Immature natural killer cell (primary cell): ENCODE measurements around the gene CD276. TPM values are rescaled to one million over a fixed set of nuclear protein-coding genes. Genes with fewer than 3 reads are reported as not detected.
"Not testable (repeated sequence)": the region's sequence is repeated elsewhere in the genome, so short reads cannot be mapped to it uniquely, and the experiment has no call there.

Source experiments
- DNase-seq, 3 donors: peaks; one replicate each; pipeline ENCODE4 v3.0.0; 2022; ENCODE audit warnings: mixed read lengths in 1 of 3
- H3K27ac Mint-ChIP-seq, 6 donors: one replicate each; pipeline ENCODE4 v1.8.0; 2020; ENCODE audit warnings: mixed read lengths in 6 of 6, mild to moderate bottlenecking in 5 of 6, inconsistent platforms in 4 of 6, moderate library complexity in 3 of 6
- H3K27me3 Mint-ChIP-seq, 3 donors: one replicate each; pipeline ENCODE4 v1.8.0; 2020 to 2021; ENCODE audit warnings: low read depth in 3 of 3, mild to moderate bottlenecking in 3 of 3, mixed read lengths in 3 of 3, moderate library complexity in 3 of 3, inconsistent platforms in 1 of 3
- H3K36me3 Mint-ChIP-seq, 3 donors: one replicate each; pipeline ENCODE4 v1.8.0; 2020; ENCODE audit warnings: mixed read lengths in 3 of 3, inconsistent platforms in 2 of 3, mild to moderate bottlenecking in 2 of 3
- H3K4me1 Mint-ChIP-seq, 2 donors: one replicate each; pipeline ENCODE4 v1.8.0; 2020; ENCODE audit warnings: inconsistent platforms in 2 of 2, mild to moderate bottlenecking in 2 of 2, mixed read lengths in 2 of 2, moderate library complexity in 1 of 2
- H3K4me3 Mint-ChIP-seq, 5 donors: one replicate each; pipeline ENCODE4 v1.8.0; 2020; ENCODE audit warnings: mild to moderate bottlenecking in 5 of 5, mixed read lengths in 5 of 5, inconsistent platforms in 3 of 5, moderate library complexity in 3 of 5
- H3K9me3 Mint-ChIP-seq, 6 donors: one replicate each; pipeline ENCODE4 v1.8.0; 2020; ENCODE audit warnings: mild to moderate bottlenecking in 6 of 6, mixed read lengths in 6 of 6, inconsistent platforms in 4 of 6, moderate library complexity in 3 of 6
- polyA plus RNA-seq, 3 donors: library from polyadenylated mRNA; unstranded; fragments of 300-500 nt; fragmentation: Illumina TruSeq; gene quantifications; one replicate each; pipeline ENCODE4 v1.2.3, GENCODE V29; 2021

Gene CD276
- polyA plus RNA-seq, 3 donors from 2014 or later = not detected

DNA sequence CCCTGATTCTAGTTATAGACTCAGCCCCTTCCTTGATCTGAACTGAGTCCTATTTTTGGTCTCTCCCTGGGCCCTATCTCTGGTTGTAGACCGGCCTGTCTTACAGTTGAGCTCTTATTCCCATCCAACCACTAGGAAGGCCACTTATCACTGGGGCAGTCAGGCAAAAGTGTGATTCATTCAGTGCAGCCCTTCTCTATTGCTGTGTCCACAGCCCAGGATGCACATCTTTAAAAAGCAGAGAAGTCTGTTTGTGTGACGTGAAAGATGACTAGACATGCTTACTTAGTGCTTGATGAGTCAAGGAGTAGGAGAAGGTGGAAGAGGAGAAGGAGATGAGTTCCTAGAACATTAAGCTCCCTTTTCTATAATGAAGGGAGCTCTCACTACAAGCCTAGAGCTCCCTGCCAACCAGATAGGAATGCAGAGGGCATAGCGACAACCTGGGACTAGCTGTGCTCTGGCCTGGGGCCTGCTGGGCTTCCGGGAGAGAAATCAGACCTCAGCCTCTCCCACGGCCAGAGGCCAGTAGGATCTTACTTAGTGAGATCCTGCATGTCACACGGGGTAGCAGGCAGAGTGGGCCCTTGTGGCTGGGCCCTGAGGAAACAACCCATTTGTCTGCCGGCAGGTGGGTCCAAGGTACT lies 43.3 kb downstream of the CD276 start:
- Mint-ChIP-seq H3K27ac (no peak overlapping the region), H3K27me3 (peaks cover 2 to 10% (median 5%) of the 10 kb centered on the region in 3 donors), H3K4me1 (no peaks in the 10 kb centered on the region), H3K4me3 (no peak overlapping the region), H3K36me3 (no peaks in the 10 kb centered on the region), H3K9me3 (no peaks in the 10 kb centered on the region)
- DNase-seq = no peak

DNA sequence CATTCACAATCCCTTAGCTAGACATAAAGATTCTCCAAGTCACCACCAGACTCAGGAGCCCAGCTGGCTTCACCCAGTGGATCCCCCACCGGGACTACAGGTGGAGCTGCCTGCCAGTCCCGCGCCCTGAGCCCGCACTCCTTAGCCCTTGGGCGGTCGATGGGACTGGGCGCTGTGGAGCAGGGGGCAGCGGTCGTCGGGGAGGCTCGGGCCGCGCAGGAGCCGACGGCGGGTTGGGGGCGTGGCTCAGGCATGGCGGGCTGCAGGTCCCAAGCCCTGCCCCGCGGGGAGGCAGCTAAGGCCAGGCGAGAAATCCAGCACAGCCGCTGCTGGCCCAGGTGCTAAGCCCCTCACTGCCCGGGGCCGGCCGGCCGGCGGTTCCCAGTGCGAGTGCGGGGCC lies 47.9 kb downstream of the CD276 start:
- H3K27ac Mint-ChIP-seq, DNase-seq, H3K4me3 Mint-ChIP-seq, H3K4me1 Mint-ChIP-seq, H3K36me3 Mint-ChIP-seq, H3K9me3 Mint-ChIP-seq: not testable (repeated sequence)
- peaks cover 0 to 10% (median 3%) of the 10 kb centered on the region in 3 donors for H3K27me3 Mint-ChIP-seq

GRCh38 chr15:73732930-73733329 lies 48.7 kb downstream of the CD276 start:
- no peak for DNase-seq
- Mint-ChIP-seq H3K4me1 (no peaks in the 10 kb centered on the region), H3K4me3 (no peak overlapping the region), H3K36me3 (no peaks in the 10 kb centered on the region), H3K27me3 (peaks cover under 1 to 10% (median 3%) of the 10 kb centered on the region in 3 donors), H3K27ac (no peak overlapping the region), H3K9me3 (no peaks in the 10 kb centered on the region)

DNA sequence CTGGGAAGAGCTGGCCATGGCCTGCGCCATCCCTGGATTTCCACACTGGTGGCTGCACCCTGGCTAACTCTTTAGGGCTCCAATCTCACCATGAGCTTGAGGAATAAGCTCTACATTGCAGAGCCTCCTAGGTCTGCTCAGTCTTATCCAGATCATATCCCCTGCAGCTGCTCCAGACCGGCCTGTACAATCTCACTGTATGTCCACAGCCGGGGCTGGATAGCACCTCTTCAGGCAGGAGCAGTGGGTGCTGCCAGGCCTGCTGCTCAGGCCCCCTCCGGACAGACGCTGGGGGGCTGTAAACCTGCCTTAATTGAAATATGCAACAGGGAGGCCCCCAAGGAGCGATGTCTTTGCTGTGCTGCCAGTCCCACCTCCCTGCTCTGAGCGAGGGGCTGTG lies 53.4 kb downstream of the CD276 start:
- no peaks in the 10 kb centered on the region for H3K9me3 Mint-ChIP-seq
- H3K4me1 Mint-ChIP-seq = no peaks in the 10 kb centered on the region
- H3K27ac Mint-ChIP-seq = no peak overlapping the region
- H3K36me3 Mint-ChIP-seq = no peaks in the 10 kb centered on the region
- H3K27me3 Mint-ChIP-seq = peaks cover 3 to 12% (median 3%) of the 10 kb centered on the region in 3 donors
- no peak for DNase-seq
- no peak overlapping the region for H3K4me3 Mint-ChIP-seq

DNA sequence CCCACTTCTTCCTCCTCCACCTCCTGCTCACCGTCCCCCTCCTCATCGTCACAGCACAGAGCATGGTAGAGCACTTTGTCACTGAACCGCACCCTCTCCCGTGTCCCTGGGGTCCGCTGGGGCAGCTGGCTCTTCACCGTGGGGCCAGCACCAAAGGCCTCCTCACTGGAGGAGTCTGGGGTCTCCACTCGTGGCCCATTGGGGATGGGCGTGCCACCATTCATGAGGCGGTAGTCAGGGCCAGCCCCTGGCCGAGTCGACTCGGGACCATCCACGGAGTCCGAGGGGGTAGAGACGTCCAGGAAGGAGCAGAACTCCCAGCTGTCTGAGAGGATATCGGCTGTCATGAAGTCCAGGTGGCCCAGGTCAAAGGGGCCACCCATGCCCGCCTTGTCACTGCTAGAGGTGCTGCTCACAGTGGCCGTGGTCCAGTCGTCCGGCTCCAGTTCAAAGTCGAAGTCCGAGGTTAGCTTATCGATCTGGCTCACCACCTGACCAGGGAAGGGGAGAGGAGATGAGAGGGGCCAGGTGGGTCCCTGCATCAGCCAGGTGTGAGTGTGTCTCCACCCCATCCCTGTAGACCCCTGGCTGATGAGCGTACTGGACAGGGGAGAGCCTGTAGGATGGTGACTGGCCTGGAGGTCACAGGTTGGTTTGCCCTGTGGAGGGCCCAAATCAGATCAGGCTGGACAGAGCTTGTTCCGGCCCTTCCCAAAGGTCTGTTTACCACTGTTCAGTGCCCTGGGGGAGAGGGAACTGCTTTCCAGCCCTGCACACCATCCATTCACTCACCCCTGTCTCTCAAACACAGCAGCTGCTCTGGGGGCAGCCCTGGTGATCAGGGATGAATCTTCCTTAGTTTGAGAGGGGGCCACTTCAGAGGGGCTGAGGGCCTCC lies 56.2 kb downstream of the CD276 start:
- Mint-ChIP-seq H3K27ac (no peak overlapping the region), H3K4me1 (no peaks in the 10 kb centered on the region), H3K27me3 (peaks cover 5 to 9% (median 6%) of the 10 kb centered on the region in 3 donors), H3K4me3 (no peak overlapping the region), H3K9me3 (no peaks in the 10 kb centered on the region), H3K36me3 (no peaks in the 10 kb centered on the region)
- no peak for DNase-seq

GRCh38 chr15:73741321-73741836 lies 57.2 kb downstream of the CD276 start:
- no peaks in the 10 kb centered on the region for H3K4me1 Mint-ChIP-seq
- no peak overlapping the region for H3K4me3 Mint-ChIP-seq

DNA sequence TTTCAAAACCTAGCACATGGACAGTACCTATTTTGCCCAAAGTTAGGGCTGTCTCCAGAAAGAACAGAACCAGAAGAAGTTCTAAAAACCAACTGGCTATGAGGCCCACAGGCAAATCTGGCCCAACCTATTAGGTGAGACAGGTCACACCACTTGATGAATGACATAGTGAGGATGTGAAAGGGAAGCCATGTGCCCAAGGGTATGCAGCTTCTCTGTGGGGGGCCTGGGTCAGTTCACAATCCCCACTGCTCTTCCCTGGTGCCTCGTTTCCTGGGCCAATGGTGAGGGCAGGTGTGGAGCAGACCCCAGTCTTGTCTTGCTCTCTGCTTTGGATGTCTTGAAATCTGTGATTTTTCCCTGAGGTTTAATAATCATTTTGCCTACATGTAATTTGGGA lies 60.1 kb downstream of the CD276 start:
- no peak overlapping the region for H3K4me3 Mint-ChIP-seq
- DNase-seq = no peak
- no peak overlapping the region for H3K27ac Mint-ChIP-seq
- H3K36me3 Mint-ChIP-seq = no peaks in the 10 kb centered on the region
- H3K4me1 Mint-ChIP-seq = no peaks in the 10 kb centered on the region
- H3K27me3 Mint-ChIP-seq = peaks cover 4 to 6% (median 5%) of the 10 kb centered on the region in 3 donors
- H3K9me3 Mint-ChIP-seq = no peaks in the 10 kb centered on the region

More at GRCh38 chr15:73741321-73741836, 57.2 kb downstream of the CD276 start:
- Mint-ChIP-seq H3K9me3 (no peaks in the 10 kb centered on the region), H3K36me3 (no peaks in the 10 kb centered on the region), H3K27ac (no peak overlapping the region), H3K27me3 (peaks cover 3 to 7% (median 5%) of the 10 kb centered on the region in 3 donors)
- no peak for DNase-seq

- no peak overlapping the region for H3K4me3 Mint-ChIP-seq
- no peak for DNase-seq
- no peaks in the 10 kb centered on the region for H3K9me3 Mint-ChIP-seq
- H3K27me3 Mint-ChIP-seq = peaks cover 4 to 8% (median 8%) of the 10 kb centered on the region in 3 donors
- H3K27ac Mint-ChIP-seq = no peak overlapping the region
- H3K4me1 Mint-ChIP-seq = no peaks in the 10 kb centered on the region
- H3K36me3 Mint-ChIP-seq = no peaks in the 10 kb centered on the region
These were observed 60.9 kb downstream of the CD276 start for GRCh38 chr15:73745073-73745472.

GRCh38 chr15:73746261-73746660 lies 62.1 kb downstream of the CD276 start:
- Mint-ChIP-seq H3K36me3 (no peaks in the 10 kb centered on the region), H3K4me1 (no peaks in the 10 kb centered on the region), H3K27me3 (peaks cover 4 to 17% (median 12%) of the 10 kb centered on the region in 3 donors), H3K27ac (no peak overlapping the region), H3K9me3 (no peaks in the 10 kb centered on the region), H3K4me3 (no peak overlapping the region)
- no peak for DNase-seq

- no peak for DNase-seq
- H3K27ac Mint-ChIP-seq = no peak overlapping the region
- H3K36me3 Mint-ChIP-seq = no peaks in the 10 kb centered on the region
- no peak overlapping the region for H3K4me3 Mint-ChIP-seq
- H3K27me3 Mint-ChIP-seq = peaks cover 6 to 17% (median 12%) of the 10 kb centered on the region in 3 donors
- H3K4me1 Mint-ChIP-seq = no peaks in the 10 kb centered on the region
- H3K9me3 Mint-ChIP-seq = no peaks in the 10 kb centered on the region
These were observed 62.7 kb downstream of the CD276 start for GRCh38 chr15:73746883-73747282.

DNA sequence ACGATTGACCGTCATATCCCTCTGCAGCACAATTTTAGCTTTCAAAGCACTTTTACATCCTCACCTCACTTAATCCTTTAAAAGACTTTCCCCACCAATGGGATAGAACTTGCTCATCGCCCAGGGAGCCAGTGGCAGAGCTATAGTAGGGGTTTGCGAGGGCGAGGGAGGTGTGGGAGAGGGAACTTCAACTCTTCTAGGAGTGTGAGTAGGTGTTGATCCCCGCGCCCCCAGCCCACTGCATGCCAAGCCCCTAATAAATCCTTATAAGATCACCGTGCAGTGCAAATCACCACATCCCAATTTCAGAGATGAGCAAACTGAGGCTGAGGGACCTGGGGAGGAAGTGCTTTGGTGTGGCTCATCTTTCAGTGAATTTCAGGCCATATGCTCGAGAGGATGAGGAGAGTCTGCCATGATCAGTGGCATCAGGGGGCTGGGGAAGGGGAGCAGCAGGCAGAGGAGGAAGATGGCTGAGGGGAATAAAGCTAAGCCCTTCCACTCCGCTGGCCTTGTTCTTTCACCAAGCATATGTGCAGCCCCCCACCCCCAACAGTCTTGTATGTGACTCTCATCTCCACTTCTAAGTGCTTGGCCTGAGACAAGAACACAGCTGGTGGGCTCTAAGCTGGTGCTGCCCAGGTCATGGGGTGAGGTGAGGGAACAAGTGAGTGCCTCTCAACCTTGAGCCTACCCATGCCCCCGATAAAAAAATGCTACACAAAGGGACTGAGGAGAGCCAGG lies 63.8 kb downstream of the CD276 start:
- no peaks in the 10 kb centered on the region for H3K9me3 Mint-ChIP-seq
- H3K27ac Mint-ChIP-seq = no peak overlapping the region
- H3K27me3 Mint-ChIP-seq = peaks cover 6 to 13% (median 12%) of the 10 kb centered on the region in 3 donors
- no peaks in the 10 kb centered on the region for H3K4me1 Mint-ChIP-seq
- DNase-seq = no peak
- no peak overlapping the region for H3K4me3 Mint-ChIP-seq
- H3K36me3 Mint-ChIP-seq = no peaks in the 10 kb centered on the region

DNA sequence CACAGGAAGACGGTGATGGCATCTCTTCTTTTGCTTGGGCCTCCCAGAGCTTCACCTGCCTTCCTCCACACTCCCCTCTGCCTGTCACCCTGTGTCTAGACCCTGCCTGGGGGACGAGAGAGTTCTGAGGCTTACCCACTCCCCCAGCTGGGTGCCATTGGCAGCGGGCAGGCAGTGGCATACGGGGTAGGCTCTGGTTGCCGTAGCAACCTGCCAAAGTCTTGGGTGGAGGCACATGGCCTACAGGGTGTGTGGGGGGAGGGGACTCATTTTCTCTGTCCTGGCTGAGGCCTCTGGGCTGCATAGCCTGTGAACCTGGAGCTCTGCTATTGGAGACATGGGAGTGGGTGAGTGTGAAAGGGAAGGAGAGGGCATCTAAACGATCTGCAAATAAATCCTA lies 64.5 kb downstream of the CD276 start:
- Mint-ChIP-seq H3K27me3 (peaks cover 7 to 14% (median 12%) of the 10 kb centered on the region in 3 donors), H3K4me3 (no peak overlapping the region), H3K9me3 (no peaks in the 10 kb centered on the region), H3K36me3 (no peaks in the 10 kb centered on the region), H3K4me1 (no peaks in the 10 kb centered on the region), H3K27ac (no peak overlapping the region)
- no peak for DNase-seq

GRCh38 chr15:73749533-73749932 lies 65.3 kb downstream of the CD276 start:
- Mint-ChIP-seq H3K9me3 (peaks cover 0 to 2% (median 0%) of the 10 kb centered on the region in 6 donors), H3K27me3 (peaks cover 9 to 22% (median 14%) of the 10 kb centered on the region in 3 donors), H3K27ac (no peak overlapping the region), H3K4me3 (no peak overlapping the region), H3K4me1 (no peaks in the 10 kb centered on the region), H3K36me3 (no peaks in the 10 kb centered on the region)
- DNase-seq = no peak

GRCh38 chr15:73749971-73750370 lies 65.8 kb downstream of the CD276 start:
- DNase-seq = no peak
- Mint-ChIP-seq H3K36me3 (no peaks in the 10 kb centered on the region), H3K4me3 (no peak overlapping the region), H3K27ac (no peak overlapping the region), H3K9me3 (peaks cover 0 to 2% (median 0%) of the 10 kb centered on the region in 6 donors), H3K4me1 (no peaks in the 10 kb centered on the region), H3K27me3 (peaks cover 9 to 26% (median 16%) of the 10 kb centered on the region in 3 donors)
